Stimulated activated CD4-positive, alpha-beta T cell treated with anti-CD3 and anti-CD28 coated beads, Interleukin-4, amount 100 ng/mL, for 48 hours (primary cell): ENCODE results near the gene NAA60.
"Not testable (repeated sequence)": the region's sequence is repeated elsewhere in the genome, so short reads cannot be mapped to it uniquely, and the experiment has no call there.

Experiments used
- DNase-seq, 2 donors: peaks; one replicate each; pipeline ENCODE4 v3.0.0-alpha.2; 2020; ENCODE audit warnings: low read depth in 2 of 2

The NAA60 gene

DNA sequence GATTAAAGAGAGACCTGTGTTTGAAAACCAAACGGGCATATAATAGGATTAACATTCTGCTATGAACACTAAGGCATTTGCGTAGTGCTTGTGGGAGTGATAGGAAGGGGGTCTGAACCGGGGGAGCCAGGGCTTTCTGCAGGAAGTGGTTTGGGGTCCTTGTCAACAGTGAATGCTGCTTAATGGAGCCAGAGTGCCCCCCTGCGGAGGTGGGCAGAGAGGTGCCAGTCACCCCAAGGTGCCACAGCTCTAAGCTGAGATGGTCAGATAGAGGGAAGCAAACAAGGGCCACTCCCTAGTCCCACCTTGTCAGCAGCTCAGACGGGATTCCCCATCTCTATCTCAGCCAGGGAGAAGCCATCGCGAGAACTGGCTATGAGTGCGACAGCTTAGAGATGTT, 17.7 kb downstream of the NAA60 start:
- no peak for DNase-seq

GRCh38 chr16:3465301-3465700, 21.8 kb downstream of the NAA60 start:
- no peak for DNase-seq

- DNase-seq: no peak
These were observed 22.6 kb downstream of the NAA60 start for GRCh38 chr16:3465911-3466584.

GRCh38 chr16:3467182-3467581, 23.7 kb downstream of the NAA60 start:
- no peak for DNase-seq

DNA sequence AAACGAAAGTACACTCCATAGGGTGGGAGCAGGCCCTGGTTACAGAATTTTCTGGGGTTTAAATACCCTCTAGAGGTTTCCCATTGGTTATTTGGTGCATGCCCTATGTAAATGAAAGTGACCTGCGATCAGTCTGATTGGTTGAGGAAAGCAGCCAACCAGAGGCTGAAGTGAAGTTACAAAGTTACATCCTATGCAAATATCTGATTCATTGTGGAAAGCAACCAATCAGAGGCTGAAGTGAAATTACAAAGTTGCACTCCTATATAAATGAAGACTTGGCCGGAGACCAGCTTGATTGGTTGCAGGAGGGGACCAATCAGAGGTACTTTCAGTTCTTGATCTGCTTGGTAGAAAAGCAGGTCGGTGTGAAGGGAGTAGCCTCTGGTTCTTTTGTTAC, 24.4 kb downstream of the NAA60 start:
- no peak for DNase-seq

DNA sequence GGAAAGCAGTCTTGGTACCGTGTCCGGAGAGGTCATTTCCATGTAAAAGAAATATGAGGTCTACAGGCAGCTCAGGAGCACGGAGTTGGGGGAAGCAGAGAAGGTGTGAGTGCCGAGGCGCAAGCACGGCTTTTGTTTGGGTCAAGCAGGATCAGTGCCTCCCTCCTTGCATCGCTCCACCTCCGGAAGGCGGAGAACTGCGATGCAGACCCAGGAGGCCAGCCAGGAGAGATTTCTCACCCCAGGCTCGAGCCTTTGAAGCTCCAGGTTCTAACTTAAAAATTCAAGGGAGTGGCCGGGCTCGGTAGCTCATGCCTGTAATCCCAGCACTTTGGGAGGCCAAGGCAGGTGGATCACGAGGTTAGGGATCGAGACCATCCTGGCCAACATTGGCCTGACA, 25.0 kb downstream of the NAA60 start:
- no peak for DNase-seq

DNA sequence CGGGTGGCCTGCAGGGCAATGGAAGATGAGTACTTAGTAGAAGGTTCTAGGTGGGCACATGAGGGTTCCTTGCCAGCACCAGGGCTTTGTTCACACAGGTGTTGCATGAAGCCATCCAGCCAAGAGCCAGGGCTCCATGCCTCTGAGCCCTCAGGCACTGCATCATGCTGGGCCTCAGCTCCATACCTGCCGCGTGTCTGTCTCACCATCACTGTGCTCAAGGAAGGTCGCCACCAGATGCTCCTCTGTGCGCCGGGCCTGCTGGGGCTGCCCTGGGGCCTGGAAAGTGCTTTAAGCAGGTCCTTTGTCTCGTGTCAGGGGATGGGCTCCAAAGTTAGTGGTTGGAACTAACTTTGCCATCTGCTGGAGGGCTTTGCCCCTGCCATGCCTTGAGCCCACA, 26.3 kb downstream of the NAA60 start:
- no peak for DNase-seq

DNA sequence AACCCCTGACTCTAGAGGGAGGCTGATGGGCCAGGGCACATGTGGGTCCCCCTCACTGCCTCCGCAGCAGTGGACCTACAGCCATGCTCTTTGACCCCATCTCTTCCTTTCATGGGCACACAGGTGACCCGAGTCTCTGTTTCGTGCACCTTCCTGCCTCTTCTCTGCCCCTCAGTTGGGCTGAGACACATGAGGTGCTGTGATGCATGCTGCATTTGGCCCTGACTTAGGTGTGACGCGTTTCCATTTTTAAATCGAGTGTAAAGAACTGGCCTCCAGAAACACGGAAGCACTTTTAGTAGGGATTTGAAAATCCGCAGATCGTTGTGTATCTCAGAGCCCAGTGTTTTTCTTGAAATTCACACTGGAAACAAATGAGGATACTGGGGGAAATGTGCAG, 27.2 kb downstream of the NAA60 start:
- no peak for DNase-seq

- no peak for DNase-seq
These were observed 28.2 kb downstream of the NAA60 start for GRCh38 chr16:3471518-3472176.

DNA sequence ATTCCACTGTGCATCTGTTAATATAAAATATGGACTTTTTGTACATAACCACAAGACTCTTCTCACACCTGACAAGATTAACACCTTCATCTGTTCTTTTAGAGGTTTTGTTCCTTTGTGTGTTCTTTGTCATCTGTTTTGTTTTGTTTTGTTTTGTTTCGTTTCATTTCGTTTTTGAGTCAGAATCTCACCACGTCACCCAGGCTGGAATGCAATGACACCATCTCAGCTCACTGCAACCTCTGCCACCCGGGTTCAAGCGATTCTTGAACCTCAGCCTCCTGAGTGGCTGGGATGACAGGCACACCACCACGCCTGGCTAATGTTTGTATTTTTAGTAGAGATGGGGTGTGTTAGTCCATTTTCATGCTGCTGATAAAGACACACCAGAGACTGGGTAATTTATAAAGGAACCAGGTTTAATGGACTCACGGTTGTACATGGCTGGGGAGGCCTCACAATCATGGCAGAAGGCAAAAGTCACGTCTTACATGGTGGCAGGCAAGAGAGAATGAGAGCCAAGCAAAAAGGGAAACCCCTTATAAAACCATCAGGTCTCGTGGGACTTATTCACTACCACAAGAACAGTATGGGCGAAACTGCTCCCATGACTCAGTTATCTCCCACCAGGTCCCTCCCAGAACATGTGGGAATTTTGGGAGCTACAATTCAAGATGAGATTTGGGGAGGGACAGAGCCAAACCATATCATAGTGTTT, 29.6 kb downstream of the NAA60 start:
- DNase-seq: no peak

DNA sequence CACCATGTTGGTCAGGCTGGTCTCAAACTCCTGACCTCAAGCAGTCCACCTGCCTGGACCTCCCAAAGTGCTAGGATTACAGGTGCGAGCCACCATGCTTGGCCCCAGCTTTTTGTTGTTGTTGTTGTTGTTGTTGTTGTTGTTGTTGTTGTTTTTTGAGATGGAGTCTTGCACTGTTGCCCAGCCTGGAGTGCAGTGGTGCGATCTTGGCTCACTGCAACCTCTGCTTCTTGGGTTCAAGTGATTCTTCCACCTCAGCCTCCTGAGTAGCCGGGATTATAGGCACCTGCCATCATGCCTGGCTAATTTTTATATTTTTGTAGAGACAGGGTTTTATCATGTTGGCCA, 30.1 kb downstream of the NAA60 start:
- not testable (repeated sequence) for DNase-seq

DNA sequence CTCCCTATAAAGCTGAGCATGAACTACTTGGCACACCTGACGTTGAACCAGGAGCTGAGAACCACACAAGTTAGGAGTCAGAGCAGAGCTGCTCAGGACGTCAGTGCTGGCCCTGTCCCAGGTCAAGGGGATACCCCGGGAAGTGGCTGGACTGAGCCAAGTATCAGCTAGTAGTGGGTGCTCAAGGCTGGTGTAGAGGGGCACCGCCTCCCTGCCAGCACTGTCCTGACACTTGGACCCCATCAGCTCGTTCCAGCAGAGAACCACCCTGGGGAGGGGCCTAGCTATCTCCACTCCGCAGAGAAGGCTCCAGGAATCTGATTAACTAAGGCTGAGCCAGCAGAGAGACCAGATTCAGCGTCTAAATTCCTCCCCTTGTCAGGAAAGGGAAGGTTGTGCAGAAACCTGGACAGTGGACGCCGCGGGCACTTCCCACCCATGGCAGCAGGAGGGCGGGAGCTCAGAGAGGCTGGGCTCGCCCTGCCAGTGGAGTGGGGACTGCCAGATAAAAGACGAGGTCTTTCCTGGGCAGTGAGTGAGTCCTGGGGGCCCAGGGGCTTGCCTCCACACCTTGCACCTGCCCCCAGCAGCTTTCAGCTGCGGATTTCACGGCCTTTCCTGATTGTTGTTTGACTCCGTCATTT, 30.8 kb downstream of the NAA60 start:
- no peak for DNase-seq

GRCh38 chr16:3474870-3475269, 31.4 kb downstream of the NAA60 start:
- not testable (repeated sequence) for DNase-seq

- no peak for DNase-seq
These were observed 32.3 kb downstream of the NAA60 start for GRCh38 chr16:3475604-3476375.

DNA sequence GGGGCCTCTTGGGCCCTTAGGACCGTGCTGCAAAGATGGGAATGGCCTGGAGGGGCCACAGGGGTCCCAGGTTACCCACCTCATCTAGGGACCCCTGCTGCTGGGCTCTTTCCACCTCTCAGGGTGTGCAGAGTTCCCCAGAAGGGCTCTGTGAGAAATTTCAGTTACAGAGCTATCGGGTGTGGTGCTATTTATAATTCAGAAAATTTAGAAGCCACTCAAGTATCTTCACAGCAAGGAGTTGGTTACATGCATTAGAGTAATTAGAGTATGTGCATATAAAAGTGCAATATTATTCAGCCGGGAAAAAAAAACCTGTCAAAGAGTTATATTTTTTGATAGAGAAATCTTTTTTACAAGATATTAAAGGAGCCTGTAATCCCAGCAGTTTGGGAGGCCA, 32.9 kb downstream of the NAA60 start:
- no peak for DNase-seq

DNA sequence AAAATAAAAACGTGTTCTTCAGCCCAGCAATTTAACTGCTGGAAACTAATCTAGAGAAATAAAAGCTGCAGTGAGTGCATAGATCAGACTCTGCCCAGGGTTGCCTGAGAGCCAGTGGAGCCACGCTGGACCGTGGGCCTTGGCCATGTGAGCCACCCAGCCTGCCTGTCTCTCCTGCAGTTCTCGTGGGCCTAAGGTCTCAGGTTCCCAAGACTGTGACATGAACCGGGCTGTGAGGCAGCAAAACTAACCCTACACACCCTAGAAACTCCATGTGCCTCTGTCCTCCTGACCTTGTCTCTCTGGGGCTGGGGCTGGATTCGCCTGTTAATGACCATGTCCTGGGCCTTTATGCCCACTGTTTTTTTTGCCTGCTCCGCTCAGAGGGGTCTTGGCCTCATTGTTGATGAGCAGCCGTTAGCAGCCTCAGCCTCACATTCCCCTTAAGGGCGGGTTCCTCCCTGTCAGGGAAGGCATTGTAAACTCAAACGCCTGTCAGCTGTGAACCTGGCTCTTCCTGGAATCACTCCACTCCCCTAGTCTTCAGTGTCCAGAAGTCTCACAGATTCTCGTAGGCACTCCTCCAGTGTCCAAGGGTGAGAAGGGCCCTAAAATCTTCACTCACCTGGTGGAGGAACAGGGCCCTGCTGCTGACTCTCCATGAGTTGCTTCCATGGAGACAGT, 34.9 kb downstream of the NAA60 start:
- DNase-seq: no peak

DNA sequence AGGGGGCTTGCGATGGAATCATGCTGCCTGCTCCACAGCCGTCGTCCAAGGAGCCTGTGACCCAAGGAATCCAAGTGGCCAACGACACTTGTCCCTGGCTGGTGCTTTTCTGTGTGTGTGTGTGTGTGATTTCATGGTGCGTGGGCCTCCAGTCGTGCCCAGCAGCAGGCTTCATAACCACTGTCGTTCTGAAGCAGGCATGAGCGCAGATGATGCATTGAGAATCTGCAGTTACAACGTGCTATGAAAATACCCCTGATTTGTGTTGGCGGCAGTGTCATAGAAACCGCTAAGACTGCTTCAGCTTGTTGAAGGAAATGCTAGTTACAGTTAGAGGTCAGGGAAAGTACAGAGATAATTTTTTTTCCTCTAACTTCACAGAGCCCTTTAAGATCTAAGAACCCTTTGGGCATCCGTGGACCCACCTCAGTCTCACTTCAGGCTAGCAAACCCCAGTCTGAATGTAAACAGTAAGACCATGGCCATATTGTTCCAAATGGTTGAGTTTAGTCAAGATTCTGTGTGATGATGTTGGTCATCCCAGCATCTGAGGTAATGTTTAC, 36.3 kb downstream of the NAA60 start:
- no peak for DNase-seq

DNA sequence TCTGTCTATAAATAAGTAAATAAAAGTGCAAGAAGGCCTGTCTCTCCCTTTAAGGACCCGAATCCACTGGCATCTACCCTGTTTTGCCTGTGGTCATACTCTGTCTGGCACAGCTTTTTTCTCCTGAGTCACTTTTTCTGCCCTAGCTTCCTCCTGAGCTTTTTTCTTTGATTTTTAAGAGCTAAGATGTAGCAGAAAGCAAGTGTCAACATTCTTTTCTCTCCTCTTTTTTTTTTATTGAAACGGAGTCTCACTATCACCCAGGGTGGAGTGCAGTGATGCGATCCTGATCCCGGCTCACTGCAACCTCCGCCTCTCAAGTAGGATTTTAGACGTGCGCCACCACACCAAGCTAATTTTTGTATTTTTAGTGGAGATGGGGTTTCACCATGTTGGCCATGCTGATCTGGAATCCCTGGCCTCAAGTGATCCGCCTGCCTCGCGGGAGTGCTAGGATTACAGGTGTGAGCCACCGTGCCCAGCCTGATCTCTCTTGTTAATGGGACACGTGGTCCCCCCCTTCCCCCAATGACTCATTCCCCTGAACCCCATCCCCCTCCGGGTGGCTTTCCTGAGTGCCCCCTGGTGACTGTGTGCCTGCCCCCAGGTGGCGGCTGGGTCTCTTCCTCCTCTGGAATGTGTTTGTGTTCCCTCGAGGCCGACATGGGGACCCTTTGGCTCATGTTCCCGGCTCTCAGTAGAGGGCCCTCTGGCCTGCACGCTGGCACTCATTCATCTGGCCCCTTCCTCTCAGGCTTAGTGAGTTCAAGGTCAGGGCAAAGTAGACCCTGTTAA, 37.6 kb downstream of the NAA60 start:
- no peak for DNase-seq

DNA sequence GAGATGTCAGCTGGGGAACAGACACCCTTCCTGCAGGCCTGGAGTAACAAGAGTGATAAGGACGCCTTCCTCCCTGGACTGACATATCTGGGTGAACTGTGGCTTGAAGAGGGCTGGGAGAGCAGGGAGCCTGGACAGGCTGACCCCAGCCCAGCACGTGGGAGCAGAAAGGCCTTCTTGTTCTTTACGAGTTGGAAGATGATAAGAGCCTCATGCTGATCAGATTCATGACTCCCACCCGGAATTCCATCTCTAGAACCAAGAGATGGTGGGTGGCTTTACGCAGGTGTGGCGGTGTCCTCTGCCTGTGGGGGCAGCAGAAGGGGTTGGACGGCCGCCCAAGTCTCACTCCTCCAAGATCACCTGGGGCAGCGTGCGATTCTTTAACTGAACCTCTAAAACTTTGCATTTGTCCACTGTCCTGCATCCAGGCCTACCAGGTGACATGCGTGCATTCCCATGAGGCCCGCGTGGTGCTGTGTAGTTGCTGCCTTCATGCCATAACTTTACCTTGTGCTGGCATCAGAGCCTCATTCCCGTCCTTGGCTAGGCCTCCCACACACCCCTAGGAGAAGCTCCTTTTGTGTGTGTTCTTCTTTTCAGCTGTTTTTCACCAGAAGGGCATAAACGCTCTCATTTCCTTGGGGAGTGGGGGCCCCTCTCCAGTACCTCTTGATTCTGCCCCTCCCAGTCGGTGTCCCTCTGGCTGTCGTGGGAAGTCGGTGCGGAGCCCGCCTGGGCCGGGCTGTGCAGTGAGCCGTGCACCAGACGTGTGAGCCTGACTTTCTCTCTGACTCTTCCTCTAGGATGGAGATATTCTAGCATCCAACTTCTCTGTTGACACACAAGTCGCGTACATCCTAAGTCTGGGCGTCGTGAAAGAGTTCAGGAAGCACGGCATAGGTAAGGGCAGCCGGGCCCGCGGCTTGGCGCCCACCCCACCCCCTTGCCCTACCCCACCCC, 38.5 kb downstream of the NAA60 start:
- no peak for DNase-seq
